GM12878 (cell line): ENCODE measurements around the gene SIK1. TPM values are rescaled to one million over a fixed set of nuclear protein-coding genes. Genes with fewer than 3 reads are reported as not detected.

Experiments
- ATAC-seq: fragments of 200-7000 bp; cut with Tn5 transposase; 3 replicates; pipeline ENCODE4 v1.9.1; 2020; ENCODE audit warnings: mild to moderate bottlenecking, moderate library complexity
- BruUV-seq: library from RNA; stranded (reverse); fragments of 400-500 nt; replicated peaks from 2 replicates; lab custom pipeline; 2021; lab: Mats Ljungman, UMichigan
- CTCF ChIA-PET: fragments of 300-600 bp; sonication (Branson Sonifier 250); formaldehyde crosslinking; extraction: SDS; loops from one replicate; lab custom pipeline; 2021; ENCODE audit warnings: inconsistent platforms; lab: Yijun Ruan, JAX
- POLR2A ChIA-PET: fragments of 350-600 bp; formaldehyde crosslinking; extraction: SDS; loops from one replicate; lab custom pipeline; 2021; ENCODE audit warnings: inconsistent platforms; lab: Charles Lee
- RAD21 ChIA-PET: fragments of 300-600 bp; sonication (Branson Sonifier 250); formaldehyde crosslinking; loops from one replicate; lab custom pipeline; 2023; ENCODE audit warnings: antibody characterized with exemption; ENCODE audit not compliant: unreplicated experiment; lab: Charles Lee
- SMC1A ChIA-PET: fragments of 300-600 bp; sonication (Branson Sonifier 250); formaldehyde crosslinking; loops from one replicate; lab custom pipeline; 2023; ENCODE audit not compliant: unreplicated experiment, uncharacterized antibody; lab: Charles Lee
- DNase-seq: peaks from one replicate; pipeline ENCODE4 v3.0.0-alpha.2; 2011; ENCODE audit warnings: low read depth, low spot score
- FAIRE-seq: peaks from 3 replicates; lab custom pipeline; 2011; peaks lifted over from hg19 to GRCh38; lab: Jason Lieb, UNC
- H2AFZ ChIP-seq: 2 replicates; pipeline ENCODE4 v1.6.0; 2011; ENCODE audit warnings: low read depth, low read length, control low read depth; ENCODE audit not compliant: control insufficient read depth
- H3K27ac ChIP-seq: 2 replicates; pipeline ENCODE4 v1.5.1; 2011; ENCODE audit warnings: control low read depth; ENCODE audit not compliant: control insufficient read depth, insufficient read depth
- H3K27me3 ChIP-seq, 2 experiments: replicated peaks in 1 of 2; 2 replicates each; pipeline versions ENCODE4 v1.6.0 to v1.6.1; 2011; ENCODE audit warnings: low read length in 1 of 2; ENCODE audit not compliant: control insufficient read depth in 2 of 2, insufficient read depth in 2 of 2
- H3K36me3 ChIP-seq, 2 experiments: 2 replicates each; pipeline ENCODE4 v1.5.1; 2011; ENCODE audit warnings: low read length in 1 of 2; ENCODE audit not compliant: control insufficient read depth in 2 of 2, insufficient read depth in 2 of 2
- H3K4me1 ChIP-seq: 2 replicates; pipeline ENCODE4 v1.6.1; 2011; ENCODE audit warnings: mild to moderate bottlenecking, low read length, moderate library complexity, mixed read lengths; ENCODE audit not compliant: control insufficient read depth, insufficient read depth
- H3K4me2 ChIP-seq: 2 replicates; pipeline ENCODE4 v1.6.0; 2011; ENCODE audit warnings: control low read depth; ENCODE audit not compliant: control insufficient read depth, insufficient read depth
- H3K4me3 ChIP-seq: fragments of 200-600 bp; sonication (generic); 2 replicates; pipeline ENCODE4 v1.5.1; 2016
- H3K79me2 ChIP-seq: 2 replicates; pipeline ENCODE4 v1.6.0; 2011; ENCODE audit warnings: low read length; ENCODE audit not compliant: control insufficient read depth, insufficient read depth
- H3K9ac ChIP-seq: 2 replicates; pipeline ENCODE4 v1.8.0; 2011; ENCODE audit warnings: low read length, control low read depth, mixed read lengths; ENCODE audit not compliant: control insufficient read depth, insufficient read depth
- H3K9me3 ChIP-seq: replicated peaks from 3 replicates; pipeline ENCODE4 v1.5.1; 2011; ENCODE audit warnings: mild to moderate bottlenecking, low read length; ENCODE audit not compliant: control insufficient read depth, insufficient read depth
- H4K20me1 ChIP-seq: 2 replicates; pipeline ENCODE4 v1.6.0; 2011; ENCODE audit not compliant: control insufficient read depth, insufficient read depth
- CHD1 ChIP-seq: IDR thresholded peaks from 2 replicates; pipeline ENCODE4 v1.6.1; 2012; ENCODE audit warnings: low read depth, low read length, improper control_type of control experiment
- E2F8 ChIP-seq: fragments of 450-650 bp; IDR thresholded peaks from 2 replicates; pipeline ENCODE4 v1.6.1; 2018; ENCODE audit warnings: mild to moderate bottlenecking, low read depth, moderate library complexity; ENCODE audit not compliant: partially characterized antibody
- EGR1 ChIP-seq, 2 experiments: IDR thresholded peaks; 1 replicate in 1 of 2; 2 replicates in 1 of 2; pipeline ENCODE4 v1.6.1; 2011 to 2012; ENCODE audit warnings: low read depth in 2 of 2, low read length in 2 of 2, borderline replicate concordance in 1 of 2, mild to moderate bottlenecking in 1 of 2, moderate library complexity in 1 of 2
- FOXK2 ChIP-seq: fragments of 450-650 bp; IDR thresholded peaks from 2 replicates; pipeline ENCODE4 v1.6.1; 2017; ENCODE audit warnings: mild to moderate bottlenecking, moderate library complexity
- RBBP5 ChIP-seq: fragments of 200-600 bp; sonication (generic); conservative IDR thresholded peaks from 2 replicates; pipeline ENCODE4 v1.6.1; 2016
- RFX5 ChIP-seq: IDR thresholded peaks from 2 replicates; pipeline ENCODE4 v1.6.1; 2011; ENCODE audit warnings: low read depth, low read length, improper control_type of control experiment
- SMAD5 ChIP-seq: IDR thresholded peaks from 2 replicates; pipeline ENCODE4 v1.6.1; 2016; ENCODE audit warnings: antibody characterized with exemption, low read depth
- SPI1 ChIP-seq: IDR thresholded peaks from 2 replicates; pipeline ENCODE4 v1.6.1; 2011; ENCODE audit warnings: low read depth, mild to moderate bottlenecking, low read length, moderate library complexity, borderline replicate concordance; ENCODE audit not compliant: insufficient read depth
- STAT1 ChIP-seq: fragments of 450-650 bp; conservative IDR thresholded peaks from 2 replicates; pipeline ENCODE4 v1.6.1; 2014; ENCODE audit warnings: antibody characterized with exemption, mild to moderate bottlenecking
- TBL1XR1 ChIP-seq: IDR thresholded peaks from 2 replicates; pipeline ENCODE4 v1.6.1; 2012; ENCODE audit warnings: low read depth, low read length, improper control_type of control experiment
- ZBTB33 ChIP-seq: fragments of 450-650 bp; IDR thresholded peaks from 2 replicates; pipeline ENCODE4 v1.6.1; 2017; ENCODE audit warnings: mild to moderate bottlenecking
- whole genome bisulfite sequencing: methylation state at CpG from one replicate; pipeline ENCODE4 v1.1.6; 2016; ENCODE audit warnings: low lambda C conversion rate; ENCODE audit not compliant: insufficient replicate concordance, insufficient coverage; ENCODE audit errors: missing lambda C conversion rate; 5-methylcytosine and 5-hydroxymethylcytosine counted together
- in situ Hi-C: fragments of 300-500 bp; cut with MboI; formaldehyde crosslinking; loops from 9 replicates; pipeline ENCODE4 v1.14.3; 2018; ENCODE audit warnings: mixed read lengths
- intact Hi-C: fragments of 100-400 bp; cut with micrococcal nuclease; formaldehyde crosslinking; loops from one replicate; pipeline ENCODE4 v1.14.2; 2022; ENCODE audit not compliant: unreplicated experiment
- polyA plus RNA-seq, 11 experiments: library from polyadenylated mRNA; depleted of rRNA in 4 of 11; unstranded in 6 of 11; stranded (reverse) in 5 of 11; fragments of >200 nt; fragmentation: Nextera tagmentation in 4 of 11; fragmentation: Illumina TruSeq in 1 of 11; extraction: Ambion mirVana in 4 of 11; extraction: Trizol in 1 of 11; gene quantifications; 1 replicate in 1 of 11; 2 replicates in 10 of 11; pipeline versions ENCODE4 v1.2.1 to v1.2.3, GENCODE V29; 2011 to 2016; ENCODE audit warnings: inconsistent platforms in 2 of 11, missing spikeins in 2 of 11, low read depth in 1 of 11
- total RNA-seq, 4 experiments: library from RNA; depleted of rRNA in 3 of 4; stranded (reverse); fragments of >200 nt in 3 of 4; fragmentation: Illumina TruSeq in 1 of 4; extraction: Trizol in 1 of 4; gene quantifications; 2 replicates each; pipeline versions ENCODE4 v1.2.1 to v1.2.3, GENCODE V29; 2013 to 2021
- TF ChIP-seq, protein P1 (sequence below): fragments of 450-650 bp; IDR thresholded peaks from 2 replicates; pipeline ENCODE4 v1.6.1; 2017; ENCODE audit warnings: antibody characterized with exemption, mild to moderate bottlenecking, moderate library complexity

The SIK1 gene
- total and polyA plus RNA-seq, 10 of the 15 experiments (the other 5 are each of a cell fraction or from before 2014, with no cell fraction given) = 0.03 to 7.3 (median 2.1) TPM; not detected in 2

- Histone ChIP-seq H3K9me3 (no peaks in the 10 kb centered on the region), H3K4me2 (no peak overlapping the region), H2AFZ (no peak overlapping the region), H3K4me3 (no peak overlapping the region), H4K20me1 (no peaks in the 10 kb centered on the region), H3K9ac (no peak overlapping the region), H3K79me2 (no peaks in the 10 kb centered on the region), H3K36me3 (no peaks in the 10 kb centered on the region), H3K4me1 (peaks cover 36% of the 10 kb centered on the region), H3K27me3 (no peaks in the 10 kb centered on the region; a peak in 2 of 4 replicates), H3K27ac (no peak overlapping the region)
- ChIA-PET RAD21 (no interaction called here), SMC1A (no interaction called here), POLR2A (no interaction called here), CTCF (interaction anchor here (1.0 kb wide), 1 partner anchor 9 kb away, joined by 4 read pairs; no protein-coding TSS in a partner anchor)
- in situ Hi-C loops = no loop called here
- WGBS = 79% methylated on average over 16 of the region's 16 CpGs
- BruUV-seq = no TSS peak
- TF ChIP-seq EGR1 (IDR thresholded peaks at IDR 0.05; ENCODE audit: borderline replicate concordance in 1 of 2, low read depth in 2 of 2, low read length in 2 of 2) (no peak), SMAD5 (no peak), RFX5 (no peak), SPI1 (no peak), RBBP5 (no peak), FOXK2 (no peak), CHD1 (no peak), TBL1XR1 (no peak), ZBTB33 (no peak), E2F8 (no peak), STAT1 (no peak)
- TF ChIP-seq, protein P1, sequence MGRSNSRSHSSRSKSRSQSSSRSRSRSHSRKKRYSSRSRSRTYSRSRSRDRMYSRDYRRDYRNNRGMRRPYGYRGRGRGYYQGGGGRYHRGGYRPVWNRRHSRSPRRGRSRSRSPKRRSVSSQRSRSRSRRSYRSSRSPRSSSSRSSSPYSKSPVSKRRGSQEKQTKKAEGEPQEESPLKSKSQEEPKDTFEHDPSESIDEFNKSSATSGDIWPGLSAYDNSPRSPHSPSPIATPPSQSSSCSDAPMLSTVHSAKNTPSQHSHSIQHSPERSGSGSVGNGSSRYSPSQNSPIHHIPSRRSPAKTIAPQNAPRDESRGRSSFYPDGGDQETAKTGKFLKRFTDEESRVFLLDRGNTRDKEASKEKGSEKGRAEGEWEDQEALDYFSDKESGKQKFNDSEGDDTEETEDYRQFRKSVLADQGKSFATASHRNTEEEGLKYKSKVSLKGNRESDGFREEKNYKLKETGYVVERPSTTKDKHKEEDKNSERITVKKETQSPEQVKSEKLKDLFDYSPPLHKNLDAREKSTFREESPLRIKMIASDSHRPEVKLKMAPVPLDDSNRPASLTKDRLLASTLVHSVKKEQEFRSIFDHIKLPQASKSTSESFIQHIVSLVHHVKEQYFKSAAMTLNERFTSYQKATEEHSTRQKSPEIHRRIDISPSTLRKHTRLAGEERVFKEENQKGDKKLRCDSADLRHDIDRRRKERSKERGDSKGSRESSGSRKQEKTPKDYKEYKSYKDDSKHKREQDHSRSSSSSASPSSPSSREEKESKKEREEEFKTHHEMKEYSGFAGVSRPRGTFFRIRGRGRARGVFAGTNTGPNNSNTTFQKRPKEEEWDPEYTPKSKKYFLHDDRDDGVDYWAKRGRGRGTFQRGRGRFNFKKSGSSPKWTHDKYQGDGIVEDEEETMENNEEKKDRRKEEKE = no peak
- ATAC-seq (no peak), FAIRE-seq (no peak), DNase-seq (no peak)
- intact Hi-C loops = no loop called here
Measured at GRCh38 chr21:43367296-43367695, 59.6 kb downstream of the SIK1 start.
